GM21390 (cell line): ENCODE measurements around the gene CSTF2.
A peak's percentile ranks its signal among the peaks of the same experiment; 100 is the strongest.
"Not testable (repeated sequence)": the region's sequence is repeated elsewhere in the genome, so short reads cannot be mapped to it uniquely, and the experiment has no call there.

ENCODE experiments used
- ATAC-seq: cut with Tn5 transposase; IDR thresholded peaks from one replicate; pipeline ENCODE4 v1.9.1; 2021; ENCODE audit not compliant: unreplicated experiment

The CSTF2 gene, protein sequence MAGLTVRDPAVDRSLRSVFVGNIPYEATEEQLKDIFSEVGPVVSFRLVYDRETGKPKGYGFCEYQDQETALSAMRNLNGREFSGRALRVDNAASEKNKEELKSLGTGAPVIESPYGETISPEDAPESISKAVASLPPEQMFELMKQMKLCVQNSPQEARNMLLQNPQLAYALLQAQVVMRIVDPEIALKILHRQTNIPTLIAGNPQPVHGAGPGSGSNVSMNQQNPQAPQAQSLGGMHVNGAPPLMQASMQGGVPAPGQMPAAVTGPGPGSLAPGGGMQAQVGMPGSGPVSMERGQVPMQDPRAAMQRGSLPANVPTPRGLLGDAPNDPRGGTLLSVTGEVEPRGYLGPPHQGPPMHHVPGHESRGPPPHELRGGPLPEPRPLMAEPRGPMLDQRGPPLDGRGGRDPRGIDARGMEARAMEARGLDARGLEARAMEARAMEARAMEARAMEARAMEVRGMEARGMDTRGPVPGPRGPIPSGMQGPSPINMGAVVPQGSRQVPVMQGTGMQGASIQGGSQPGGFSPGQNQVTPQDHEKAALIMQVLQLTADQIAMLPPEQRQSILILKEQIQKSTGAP

GRCh38 chrX:100819837-100820666, at the start of gene CSTF2:
Gene CSTF2, plus strand, starts transcription at chrX:100820391. Its CDS starts 26 bp downstream, at chrX:100820417.
- peak; percentile 99 for ATAC-seq

GRCh38 chrX:100796371-100796770, 23.8 kb upstream of the CSTF2 start:
- ATAC-seq = not testable (repeated sequence)

GRCh38 chrX:100797359-100797758, 22.8 kb upstream of the CSTF2 start:
- ATAC-seq = no peak

- no peak for ATAC-seq
These were observed 21.5 kb upstream of the CSTF2 start for GRCh38 chrX:100798484-100799214.

DNA sequence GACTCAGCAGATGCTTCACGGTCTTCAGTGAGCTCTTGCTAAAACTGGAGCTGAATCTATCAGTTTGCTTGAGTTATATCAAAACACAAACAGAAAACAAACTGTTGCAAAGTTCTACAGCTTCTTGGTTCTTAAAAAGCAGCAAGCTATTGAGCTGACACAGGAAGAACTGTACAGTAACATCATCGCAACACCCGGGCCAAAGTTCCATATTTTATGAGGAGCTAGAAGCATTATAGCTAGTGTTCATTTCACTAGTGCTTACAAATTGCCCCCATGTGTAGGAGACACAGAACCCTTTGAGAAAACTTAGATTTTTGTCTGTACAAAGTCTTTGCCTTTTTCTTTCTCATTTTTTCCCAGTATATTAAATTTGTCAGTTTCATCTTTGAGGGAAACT, 17.3 kb upstream of the CSTF2 start:
- ATAC-seq = no peak

GRCh38 chrX:100804780-100805179, 15.4 kb upstream of the CSTF2 start:
- no peak for ATAC-seq

GRCh38 chrX:100808265-100808664, 11.9 kb upstream of the CSTF2 start:
- ATAC-seq = not testable (repeated sequence)

DNA sequence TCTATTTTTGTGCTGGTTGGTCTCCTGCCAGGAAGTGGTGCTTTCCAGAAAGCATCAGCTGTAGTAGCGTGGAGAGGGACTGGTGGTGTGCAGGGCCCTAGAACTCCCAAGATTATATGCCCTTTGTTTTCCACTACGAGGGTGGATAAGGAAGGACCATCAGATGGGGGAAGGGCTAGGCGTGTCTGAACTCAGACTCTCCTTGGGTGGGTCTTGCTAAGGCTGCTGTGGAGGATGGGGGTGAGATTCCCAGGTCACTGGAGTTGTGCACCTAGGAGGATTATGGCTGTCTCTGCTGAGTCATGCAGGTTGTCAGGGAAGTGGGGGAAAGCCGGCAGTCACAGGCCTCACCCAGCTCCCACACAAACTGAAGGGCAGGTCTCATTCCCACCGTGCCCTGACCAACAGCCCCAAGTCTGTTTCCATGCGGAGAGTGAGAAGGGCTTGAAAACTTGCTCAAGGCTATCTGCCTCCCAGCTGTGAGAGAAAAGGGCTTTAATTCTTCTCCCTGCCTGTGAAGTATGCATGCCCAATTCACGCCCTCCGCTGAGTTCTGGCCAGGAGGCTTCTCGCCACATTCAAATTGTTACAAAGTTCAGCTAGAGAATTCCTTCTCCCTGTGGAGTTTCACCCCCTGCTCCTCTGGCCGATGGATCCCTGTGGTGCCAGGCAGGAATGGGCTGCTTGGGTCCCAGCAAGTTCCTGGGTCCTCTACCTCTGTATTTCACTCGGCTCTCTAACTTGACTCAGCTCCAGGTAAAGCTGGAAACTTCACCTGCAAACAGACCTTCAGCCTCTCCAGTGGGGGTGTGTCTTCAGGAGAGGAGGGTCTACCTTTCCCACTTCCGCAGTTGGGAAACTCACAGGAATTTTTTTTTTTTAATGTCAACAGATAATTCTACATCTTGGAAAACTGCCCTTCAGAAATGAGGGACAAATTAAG, 7.7 kb upstream of the CSTF2 start:
- no peak for ATAC-seq

- ATAC-seq = no peak
These were observed 2.9 kb upstream of the CSTF2 start for GRCh38 chrX:100817340-100817739.

DNA sequence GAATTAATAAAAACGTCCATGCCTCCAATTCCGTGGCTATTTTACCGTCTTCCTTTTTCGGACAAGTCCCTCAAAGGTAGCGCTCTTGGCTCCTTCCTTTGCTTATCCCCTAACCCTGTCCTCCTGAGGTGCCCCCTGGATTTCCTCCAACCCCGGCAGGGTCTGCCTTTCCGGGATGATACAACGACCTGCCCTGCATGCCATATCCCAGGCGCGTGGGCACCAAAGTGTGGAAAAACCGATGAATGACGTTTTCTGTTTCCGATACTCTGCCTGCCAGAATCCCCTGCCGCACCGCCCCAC, 706 bp upstream of the CSTF2 start:
- no peak for ATAC-seq

GRCh38 chrX:100829730-100830129, 9.5 kb downstream of the CSTF2 start:
- peak; percentile 79 for ATAC-seq

DNA sequence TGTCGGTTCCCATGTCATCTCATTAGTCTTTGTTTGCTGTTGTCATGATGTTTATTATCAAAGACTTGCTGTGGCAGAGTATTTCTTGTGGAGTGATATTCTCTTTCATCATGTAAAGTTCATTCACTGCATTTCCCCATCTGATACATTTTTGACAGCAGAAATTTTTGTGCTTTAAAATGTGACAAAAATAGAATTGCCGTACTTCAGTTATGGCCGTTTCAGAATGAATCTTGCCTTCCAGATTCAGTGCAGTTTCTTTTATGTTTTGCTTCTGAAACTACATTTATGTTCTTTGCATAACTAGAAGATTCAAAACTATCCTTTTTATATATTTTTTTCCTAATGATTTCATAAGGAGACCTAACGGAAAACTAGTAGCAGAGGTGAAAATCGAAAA, 10.0 kb downstream of the CSTF2 start:
- peak; percentile 47 for ATAC-seq

DNA sequence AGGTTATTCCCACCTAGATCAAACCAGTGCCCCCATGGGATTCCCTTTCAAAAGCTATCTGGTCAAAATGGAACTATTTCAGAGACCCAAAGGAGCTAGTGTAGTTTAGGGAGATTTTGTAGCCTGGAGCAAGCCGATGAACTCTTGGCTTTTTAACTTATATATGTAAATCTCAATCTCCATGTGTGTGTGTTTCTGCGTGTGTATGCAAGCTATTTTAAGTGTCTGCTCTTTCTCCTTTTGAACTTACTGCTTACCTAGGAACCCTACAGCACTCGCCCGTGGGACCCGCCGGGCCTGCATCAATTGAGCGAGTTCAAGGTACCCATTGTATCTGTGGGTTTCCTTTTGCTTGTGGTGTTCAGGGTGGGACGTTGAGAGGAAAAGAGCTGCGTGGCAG, 10.4 kb downstream of the CSTF2 start:
- ATAC-seq = peak; percentile 42

GRCh38 chrX:100831219-100831946, 11.2 kb downstream of the CSTF2 start:
- ATAC-seq = no peak

DNA sequence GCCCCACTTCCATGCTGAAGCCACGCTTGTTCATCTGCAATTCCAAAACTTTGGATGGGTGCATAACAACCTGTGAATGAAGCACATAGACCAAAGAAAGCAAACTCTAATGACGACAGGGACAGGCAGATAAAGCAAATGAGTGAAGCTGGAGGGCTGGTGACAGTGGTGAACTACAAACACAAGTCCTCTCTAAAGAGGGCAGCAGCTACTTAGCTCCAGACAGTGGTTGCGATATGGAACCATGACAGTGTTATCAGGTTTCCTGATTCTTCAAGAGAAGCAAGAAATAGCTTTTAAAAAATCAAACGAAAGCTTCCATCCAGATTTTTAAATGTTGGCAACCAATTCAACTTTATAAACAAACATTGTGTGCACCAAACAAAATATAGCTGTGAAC, 30.1 kb downstream of the CSTF2 start:
- ATAC-seq = no peak

- no peak for ATAC-seq
These were observed 32.6 kb downstream of the CSTF2 start for GRCh38 chrX:100852810-100853209.

- ATAC-seq = no peak
These were observed 43.2 kb downstream of the CSTF2 start for GRCh38 chrX:100863326-100863864.

DNA sequence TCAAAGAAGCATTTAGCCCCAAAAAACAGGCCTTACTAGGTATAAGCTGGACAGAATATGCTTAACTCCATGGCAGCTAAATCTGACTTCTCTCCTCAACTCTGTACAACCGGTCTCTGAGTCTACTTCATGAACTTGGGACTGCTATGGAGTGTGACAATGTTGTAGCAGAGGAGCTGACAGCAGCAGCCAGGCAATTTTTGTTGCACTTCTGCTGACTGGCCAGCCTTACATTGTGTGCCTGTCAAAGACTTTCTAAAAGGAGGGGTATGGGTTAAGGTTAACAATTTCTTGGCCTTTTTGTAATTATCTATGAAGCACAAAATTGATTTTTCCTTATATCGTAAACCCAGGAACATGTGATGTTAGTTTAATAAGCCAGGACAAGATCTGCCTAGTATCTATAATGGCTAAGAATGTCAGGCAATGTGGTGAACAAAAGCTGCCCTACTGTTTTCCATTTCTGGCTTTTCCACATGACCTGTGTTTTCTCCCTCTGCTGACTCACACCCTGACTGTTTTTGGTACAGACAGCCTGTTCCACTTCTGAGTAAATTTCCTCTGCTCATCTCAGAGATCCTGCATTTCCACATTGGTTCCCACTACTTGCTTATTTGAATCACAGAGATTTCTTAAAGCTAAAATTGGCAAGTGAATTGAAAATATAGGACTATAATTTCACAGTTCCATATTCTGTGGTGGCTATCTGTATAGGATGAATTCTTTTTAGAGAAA, 44.6 kb downstream of the CSTF2 start:
- ATAC-seq = no peak

GRCh38 chrX:100868273-100868672, 48.1 kb downstream of the CSTF2 start:
- ATAC-seq = no peak
